Common myeloid progenitor, CD34-positive (primary cell): Measurements from ENCODE around the gene GJB2.

Source experiments
- CTCF ChIA-PET: fragments of 350-600 bp; sonication (Branson Sonifier 250); formaldehyde crosslinking; loops from one replicate; lab custom pipeline; 2021; ENCODE audit warnings: antibody characterized with exemption; lab: Charles Lee
- POLR2A ChIA-PET: fragments of 350-600 bp; sonication (Branson Sonifier 250); formaldehyde crosslinking; loops from one replicate; lab custom pipeline; 2021; ENCODE audit warnings: antibody characterized with exemption; lab: Charles Lee
- DNase-seq, 3 donors: peaks; one replicate each; pipeline versions ENCODE4 v3.0.0 to v3.0.0-alpha.2; 2013
- H3K27ac ChIP-seq, 2 experiments: 1 replicate in 1 of 2; 2 replicates in 1 of 2; pipeline ENCODE4 v1.7.0; 2013; ENCODE audit warnings: inconsistent platforms in 2 of 2, low read length in 2 of 2, mild to moderate bottlenecking in 2 of 2, low read depth in 1 of 2, moderate library complexity in 1 of 2; ENCODE audit not compliant: severe bottlenecking in 2 of 2, insufficient read depth in 1 of 2, poor library complexity in 1 of 2
- H3K27me3 ChIP-seq, 5 experiments: replicated peaks in 2 of 5; 1 replicate in 3 of 5; 2 replicates in 2 of 5; pipeline versions ENCODE4 v1.6.1 to v1.7.0; 2013; ENCODE audit warnings: low read length in 4 of 5, mild to moderate bottlenecking in 2 of 5, moderate library complexity in 2 of 5, inconsistent platforms in 1 of 5; ENCODE audit not compliant: insufficient read depth in 5 of 5, control insufficient read depth in 4 of 5
- H3K36me3 ChIP-seq, 4 experiments: 1 replicate in 2 of 4; 2 replicates in 2 of 4; pipeline versions ENCODE4 v1.6.1 to v1.7.0; 2013; ENCODE audit warnings: low read length in 3 of 4, control low read depth in 1 of 4, mild to moderate bottlenecking in 1 of 4; ENCODE audit not compliant: control insufficient read depth in 4 of 4, insufficient read depth in 4 of 4
- H3K4me1 ChIP-seq, 4 experiments: 1 replicate in 3 of 4; 2 replicates in 1 of 4; pipeline versions ENCODE4 v1.6.1 to v1.7.1; 2013; ENCODE audit warnings: low read length in 3 of 4, mild to moderate bottlenecking in 3 of 4, control low read depth in 1 of 4, inconsistent platforms in 1 of 4, moderate library complexity in 1 of 4; ENCODE audit not compliant: control insufficient read depth in 4 of 4, insufficient read depth in 4 of 4; ENCODE audit errors: control extremely low read depth in 1 of 4
- H3K4me3 ChIP-seq, 7 experiments: 1 replicate in 4 of 7; 2 replicates in 3 of 7; pipeline versions ENCODE4 v1.5.1 to v1.7.0; 2013; ENCODE audit warnings: mild to moderate bottlenecking in 7 of 7, low read length in 6 of 7, moderate library complexity in 6 of 7, inconsistent platforms in 2 of 7, low read depth in 2 of 7, control low read depth in 1 of 7; ENCODE audit not compliant: insufficient read depth in 4 of 7, control insufficient read depth in 1 of 7; ENCODE audit errors: extremely low read depth in 1 of 7
- H3K9me3 ChIP-seq, 5 experiments: 1 replicate in 4 of 5; 2 replicates in 1 of 5; pipeline versions ENCODE4 v1.6.1 to v1.7.1; 2013; ENCODE audit warnings: low read length in 4 of 5, mild to moderate bottlenecking in 2 of 5, inconsistent platforms in 1 of 5, low read depth in 1 of 5, moderate library complexity in 1 of 5; ENCODE audit not compliant: control insufficient read depth in 4 of 5, insufficient read depth in 2 of 5; ENCODE audit errors: control extremely low read depth in 1 of 5
- WGBS: methylation state at CpG from one replicate; pipeline ENCODE4 v1.1.5; 2013; ENCODE audit not compliant: insufficient coverage; 5-methylcytosine and 5-hydroxymethylcytosine counted together

The GJB2 gene

GRCh38 chr13:20170921-20171320, 21.8 kb downstream of the GJB2 start:
- WGBS: 93% methylated on average over 4 of the region's 5 CpGs
- peaks cover 6 to 47% (median 26%) of the 10 kb centered on the region in 5 experiments for H3K27me3 ChIP-seq

DNA sequence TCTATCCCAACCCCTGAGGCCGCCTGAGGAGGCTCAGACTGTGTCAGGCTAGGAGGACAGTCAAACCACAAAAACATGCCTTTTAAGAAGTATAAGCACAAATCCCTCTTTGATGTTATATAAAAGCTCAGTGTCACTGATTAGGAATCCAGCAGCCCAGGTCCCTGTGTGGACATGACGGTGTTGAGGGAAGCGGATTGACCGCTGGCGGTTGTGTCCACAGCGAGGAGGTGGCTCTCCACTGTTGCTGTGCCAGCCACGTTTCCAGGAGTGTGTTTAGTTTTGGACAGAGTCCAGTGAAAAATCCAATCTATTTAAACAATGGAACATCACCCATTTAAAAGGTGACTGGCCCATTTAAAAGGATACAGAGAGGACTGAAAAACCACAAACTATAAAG, 24.3 kb downstream of the GJB2 start:
- CTCF ChIA-PET: interaction anchor here (1.0 to 2.3 kb wide), 6 partner anchors 11 to 77 kb away, joined by 3 to 6 read pairs (median 3); no protein-coding TSS in a partner anchor
- peaks cover 0 to 1% (median 0%) of the 10 kb centered on the region in 5 experiments for H3K9me3 ChIP-seq
- H3K4me1 ChIP-seq: no peaks in the 10 kb centered on the region
- DNase-seq: no peak
- no peak overlapping the region for H3K4me3 ChIP-seq
- H3K27me3 ChIP-seq: peaks cover 4 to 29% (median 10%) of the 10 kb centered on the region in 5 experiments
- no peaks in the 10 kb centered on the region for H3K36me3 ChIP-seq
- no peak overlapping the region for H3K27ac ChIP-seq
- 100% methylated on average over 6 of the region's 7 CpGs for WGBS
- POLR2A ChIA-PET: no interaction called here

More at GRCh38 chr13:20170921-20171320, 21.8 kb downstream of the GJB2 start:
- DNase-seq: no peak
- Histone ChIP-seq H3K4me1 (peaks cover 0 to 6% (median under 1%) of the 10 kb centered on the region in 4 experiments), H3K36me3 (no peaks in the 10 kb centered on the region), H3K4me3 (no peak overlapping the region), H3K9me3 (peaks cover 0 to 1% (median 0%) of the 10 kb centered on the region in 5 experiments), H3K27ac (no peak overlapping the region)
- ChIA-PET POLR2A (no interaction called here), CTCF (interaction anchor here (0.8 to 1.4 kb wide), 3 partner anchors 8 to 80 kb away, joined by 3 to 4 read pairs (median 3); no protein-coding TSS in a partner anchor)

DNA sequence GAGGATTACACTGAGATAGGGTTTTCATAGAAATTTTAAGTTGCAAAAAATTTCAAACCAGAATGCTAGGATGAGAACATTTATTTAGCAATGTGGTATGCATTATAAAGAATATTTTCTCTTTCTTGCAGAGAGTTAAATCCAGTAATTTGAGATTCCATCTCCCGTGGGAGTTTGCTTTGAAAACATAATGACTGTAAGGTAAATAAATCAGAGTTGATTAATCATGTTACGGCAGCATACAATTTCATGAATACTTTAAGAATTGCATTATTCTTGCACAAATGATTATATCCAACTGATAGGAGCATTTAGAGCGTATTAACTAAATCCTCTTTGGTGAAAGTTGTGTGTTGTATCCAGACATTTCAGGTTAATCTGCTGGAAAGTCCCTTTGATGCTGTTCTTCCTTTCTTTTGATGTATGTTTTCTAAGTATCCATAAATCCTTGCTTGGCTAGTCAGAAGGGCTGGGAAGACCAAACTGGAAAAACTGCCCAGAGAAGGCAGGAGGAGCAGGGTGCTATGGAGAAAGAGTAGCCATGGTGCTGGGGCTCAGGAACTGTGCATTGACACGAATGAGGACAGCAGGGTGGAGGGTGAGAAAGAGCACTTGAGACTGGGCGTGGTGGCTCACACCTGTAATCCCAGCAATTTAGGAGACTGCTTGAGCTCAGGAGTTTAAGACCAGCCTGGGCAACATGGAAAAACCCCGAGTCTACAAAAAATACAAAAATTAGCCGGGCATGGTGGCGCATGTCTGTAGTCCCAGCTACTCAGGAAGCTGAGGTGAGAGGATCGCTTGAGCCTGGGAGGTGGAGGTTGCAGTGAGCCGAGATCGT, 27.1 kb downstream of the GJB2 start:
- POLR2A ChIA-PET: no interaction called here
- no peak overlapping the region for H3K27ac ChIP-seq
- H3K27me3 ChIP-seq: peaks cover 16 to 41% (median 24%) of the 10 kb centered on the region in 5 experiments
- CTCF ChIA-PET: interaction anchor here (1.0 to 3.8 kb wide), 6 partner anchors 31 to 75 kb away, joined by 3 to 13 read pairs (median 4); no protein-coding TSS in a partner anchor
- DNase-seq: no peak
- H3K36me3 ChIP-seq: no peaks in the 10 kb centered on the region
- no peak overlapping the region for H3K4me3 ChIP-seq
- 90% methylated on average over 6 of the region's 11 CpGs for WGBS
- peaks cover 0 to 1% (median 0%) of the 10 kb centered on the region in 5 experiments for H3K9me3 ChIP-seq
- H3K4me1 ChIP-seq: peaks cover 0 to 13% (median 12%) of the 10 kb centered on the region in 4 experiments

DNA sequence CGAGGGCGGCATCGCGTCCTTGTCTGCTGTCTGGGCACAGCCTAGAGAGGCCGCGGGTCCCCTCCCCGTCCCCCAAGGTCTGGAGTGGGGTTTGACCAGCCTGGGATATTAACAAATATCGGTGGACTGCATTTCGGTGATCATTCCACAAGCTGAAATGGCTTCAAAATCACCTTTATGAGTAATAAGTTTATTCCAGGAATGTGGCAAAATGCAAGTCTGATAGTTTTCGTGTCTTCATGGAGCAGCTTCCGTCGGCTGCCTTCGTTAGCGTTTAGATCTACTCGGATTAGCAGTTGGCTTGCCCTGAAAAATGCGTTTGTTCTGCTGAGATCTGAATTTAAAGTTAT, 30.8 kb downstream of the GJB2 start:
- POLR2A ChIA-PET: no interaction called here
- H3K4me3 ChIP-seq: peak overlapping the region in 4 of 7 experiments; percentile 42 to 62 (median 59)
- peaks cover 0 to 18% (median 17%) of the 10 kb centered on the region in 4 experiments for H3K4me1 ChIP-seq
- H3K27ac ChIP-seq: no peak overlapping the region
- H3K36me3 ChIP-seq: no peaks in the 10 kb centered on the region
- peaks cover 33 to 70% (median 37%) of the 10 kb centered on the region in 5 experiments for H3K27me3 ChIP-seq
- DNase-seq: no peak
- CTCF ChIA-PET: interaction anchor here (0.6 to 3.8 kb wide), 7 partner anchors 11 to 178 kb away, joined by 3 to 14 read pairs (median 4); no protein-coding TSS in a partner anchor
- 51% methylated on average over 11 of the region's 16 CpGs for WGBS
- no peaks in the 10 kb centered on the region for H3K9me3 ChIP-seq

DNA sequence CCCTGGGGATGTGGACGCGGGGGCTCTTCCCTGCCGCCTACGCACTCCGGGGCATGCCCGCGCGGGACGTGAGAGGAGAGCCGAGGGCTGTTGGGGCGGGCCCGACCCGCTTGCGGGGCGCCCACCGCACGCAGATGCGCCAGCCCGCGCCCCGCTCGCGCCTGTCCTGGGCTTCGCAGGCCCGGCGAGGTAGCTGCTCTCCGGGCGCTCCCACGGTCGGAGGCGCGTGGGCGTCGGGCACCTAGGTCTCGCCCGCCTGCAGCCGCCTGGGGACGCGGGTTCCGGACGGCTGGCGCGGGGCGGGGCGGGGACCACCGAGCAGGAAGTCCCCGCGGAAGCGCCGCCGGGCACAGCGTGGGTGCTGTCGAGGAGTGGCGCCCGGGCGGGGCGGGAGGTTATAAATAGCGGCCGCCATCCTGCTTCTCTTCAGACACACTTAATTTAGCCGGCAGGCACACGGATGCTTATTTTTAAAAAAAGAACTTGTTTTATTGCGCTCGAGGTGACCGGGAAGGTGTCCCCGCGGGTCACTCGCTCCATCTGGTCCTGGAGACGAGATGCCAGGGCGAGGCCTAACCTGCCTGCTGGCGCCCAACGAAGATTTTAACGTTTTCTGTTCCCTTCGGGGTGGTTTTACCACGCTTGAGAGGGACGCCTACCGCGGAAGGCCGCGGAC, 31.3 kb downstream of the GJB2 start:
- Histone ChIP-seq H3K36me3 (no peaks in the 10 kb centered on the region), H3K4me3 (peak overlapping the region; percentile 8 to 62 (median 42)), H3K27me3 (peaks cover 29 to 70% (median 39%) of the 10 kb centered on the region in 5 experiments), H3K9me3 (no peaks in the 10 kb centered on the region), H3K4me1 (peaks cover 0 to 18% (median 17%) of the 10 kb centered on the region in 4 experiments), H3K27ac (no peak overlapping the region)
- CTCF ChIA-PET: interaction anchor here (0.6 to 3.8 kb wide), 8 partner anchors 8 to 177 kb away, joined by 3 to 14 read pairs (median 4); no protein-coding TSS in a partner anchor
- DNase-seq: peak in 2 of 3 donors; percentile 55 to 69
- WGBS: 2% methylated on average over 68 of the region's 79 CpGs
- POLR2A ChIA-PET: no interaction called here

DNA sequence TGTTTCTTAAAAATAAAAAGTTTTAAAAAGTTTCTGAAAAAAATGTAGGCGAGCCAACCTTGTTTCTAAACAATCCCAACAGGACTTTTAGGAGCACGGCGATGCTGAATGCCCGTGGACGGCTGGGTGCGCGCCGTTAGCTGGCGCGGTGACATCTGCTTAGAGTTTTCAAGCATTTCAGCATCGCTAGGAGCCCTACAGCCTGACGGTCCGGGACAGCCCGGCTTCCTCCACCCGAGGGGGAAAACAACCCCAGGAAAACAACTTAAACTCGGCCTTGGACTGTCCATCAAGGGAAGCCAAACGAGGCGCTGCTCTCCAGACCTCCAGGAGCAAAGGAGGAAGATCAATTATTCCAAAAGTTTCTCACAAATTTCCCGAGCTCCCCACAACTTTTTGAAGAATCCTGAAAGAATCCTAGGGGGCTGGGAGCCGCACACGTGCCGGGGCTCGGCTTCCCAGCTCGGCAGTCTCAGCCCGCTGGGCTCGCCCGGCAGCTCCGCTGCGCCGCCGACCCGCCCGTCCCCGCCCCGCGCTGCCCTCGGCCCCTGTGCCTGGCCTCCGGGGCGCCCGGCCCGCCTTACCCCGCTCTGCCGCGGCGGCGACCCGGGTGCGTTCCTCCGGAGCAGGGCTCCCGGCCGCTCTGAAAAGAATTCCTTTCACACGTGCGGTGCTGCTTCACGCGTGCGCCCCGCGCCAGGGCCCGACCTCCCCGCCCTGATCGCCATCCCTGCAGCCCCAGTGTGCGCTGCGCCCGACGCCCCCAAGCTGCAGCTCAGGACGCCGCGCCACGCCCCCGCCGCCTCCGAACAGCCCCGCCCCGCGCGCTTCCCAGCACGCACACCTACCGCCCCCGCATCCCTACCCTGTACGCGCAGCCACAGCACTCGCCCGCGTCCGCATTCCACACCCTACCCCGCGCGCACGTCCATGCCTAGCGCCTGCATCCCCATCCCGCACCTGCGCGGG, 32.1 kb downstream of the GJB2 start, which contains the start of gene GJA3:
Gene GJA3 (minus strand): TSS at position 747 of the 969 bp plus-strand sequence. CDS start 17,764 bp downstream, outside the sequence.
- DNase-seq: peak in 2 of 3 donors; percentile 43 to 54
- POLR2A ChIA-PET: no interaction called here
- Histone ChIP-seq H3K4me3 (peak within 1 kb of the TSS; percentile 8 to 69 (median 42)), H3K27ac (no peak within 1 kb of the TSS), H3K4me1 (peaks cover 0 to 18% (median 17%) of the 10 kb centered on the region in 4 experiments), H3K27me3 (peaks cover 26 to 73% (median 36%) of the 10 kb centered on the region in 5 experiments), H3K9me3 (no peaks in the 10 kb centered on the region), H3K36me3 (no peaks in the 10 kb centered on the region)
- CTCF ChIA-PET: interaction anchor here (0.7 to 3.5 kb wide), 8 partner anchors 9 to 98 kb away, joined by 3 to 14 read pairs (median 4); no protein-coding TSS in a partner anchor
- under 1% methylated on average over 89 of the region's 93 CpGs for WGBS
